22Rv1 (cell line): ENCODE data around the gene AREG.

Experiments
- CTCF ChIP-seq: fragments of 450-650 bp; IDR thresholded peaks from 2 replicates; pipeline ENCODE4 v1.5.1; 2017; ENCODE audit warnings: mild to moderate bottlenecking
- ZFX ChIP-seq: fragments of 450-650 bp; IDR thresholded peaks from 2 replicates; pipeline ENCODE4 v1.6.1; 2017; ENCODE audit warnings: antibody characterized with exemption, borderline replicate concordance

DNA sequence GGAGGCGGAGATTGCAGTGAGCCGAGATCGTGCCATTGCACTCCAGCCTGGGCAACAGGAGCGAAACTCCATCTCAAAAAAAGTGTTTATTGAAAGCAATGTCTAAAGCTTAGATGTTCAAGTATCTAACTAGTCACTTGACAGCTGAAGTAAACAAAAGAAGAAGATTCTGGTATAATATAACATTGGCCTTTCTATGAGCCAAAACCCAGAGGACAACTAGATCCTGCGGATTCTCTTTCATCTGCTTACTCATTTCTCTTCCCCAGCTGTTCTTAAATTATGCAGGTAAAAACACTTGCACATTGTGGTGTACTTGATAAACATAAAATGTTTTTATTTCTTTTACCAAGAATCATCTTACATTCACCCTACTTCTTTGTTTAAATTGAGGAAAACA is 24.1 kb upstream of the AREG start:
- TF ChIP-seq CTCF, result no peak
- TF ChIP-seq ZFX, result no peak
